GM12878 (cell line): ENCODE results near the gene LGI4.

ENCODE experiments used
- CHD2 ChIP-seq: IDR thresholded peaks from 2 replicates; pipeline ENCODE4 v1.6.1; 2011; ENCODE audit warnings: low read depth, low read length, improper control_type of control experiment, borderline replicate concordance
- NR2C2 ChIP-seq: IDR thresholded peaks from 2 replicates; pipeline ENCODE4 v1.6.1; 2011; ENCODE audit warnings: borderline replicate concordance, low read depth; ENCODE audit not compliant: control insufficient read depth, insufficient read length
- NR2F1 ChIP-seq: fragments of 450-650 bp; conservative IDR thresholded peaks from 2 replicates; pipeline ENCODE4 v1.6.1; 2017; ENCODE audit warnings: mild to moderate bottlenecking
- NRF1 ChIP-seq: conservative IDR thresholded peaks from 2 replicates; pipeline ENCODE4 v1.6.1; 2011; ENCODE audit warnings: mild to moderate bottlenecking, low read depth, low read length, improper control_type of control experiment
- POLR2A ChIP-seq: IDR thresholded peaks from 2 replicates; pipeline ENCODE4 v1.6.1; 2011; ENCODE audit warnings: low read depth, mild to moderate bottlenecking, low read length
- POLR2AphosphoS5 ChIP-seq: IDR thresholded peaks from 2 replicates; pipeline ENCODE4 v1.6.1; 2011; ENCODE audit warnings: mild to moderate bottlenecking, low read length, inconsistent platforms
- POU2F2 ChIP-seq: IDR thresholded peaks from 3 replicates; pipeline ENCODE4 v1.6.1; 2011; ENCODE audit warnings: low read depth, mild to moderate bottlenecking, low read length, borderline replicate concordance
- RCOR1 ChIP-seq: conservative IDR thresholded peaks from 2 replicates; pipeline ENCODE4 v1.6.1; 2012; ENCODE audit warnings: low read depth, low read length, improper control_type of control experiment
- RFX5 ChIP-seq: IDR thresholded peaks from 2 replicates; pipeline ENCODE4 v1.6.1; 2011; ENCODE audit warnings: low read depth, low read length, improper control_type of control experiment
- TCF3 ChIP-seq: IDR thresholded peaks from 2 replicates; pipeline ENCODE4 v1.6.1; 2012; ENCODE audit warnings: low read depth, mild to moderate bottlenecking, low read length, borderline replicate concordance; ENCODE audit not compliant: insufficient read depth
- TF ChIP-seq, protein P1 (sequence below), 3 experiments: IDR thresholded peaks in 2 of 3; conservative IDR thresholded peaks in 1 of 3; 2 replicates each; pipeline ENCODE4 v1.5.1; 2011; ENCODE audit warnings: low read depth in 3 of 3, low read length in 3 of 3, mild to moderate bottlenecking in 3 of 3, control low read depth in 2 of 3, moderate library complexity in 2 of 3, inconsistent platforms in 1 of 3, mixed read lengths in 1 of 3; ENCODE audit not compliant: control insufficient read depth in 2 of 3, insufficient read depth in 1 of 3; ENCODE audit errors: extremely low read depth in 1 of 3
- TF ChIP-seq, protein P2 (sequence below): fragments of 150-350 bp; IDR thresholded peaks from 2 replicates; pipeline ENCODE4 v1.6.1; 2016; ENCODE audit warnings: low read depth, low read length

DNA sequence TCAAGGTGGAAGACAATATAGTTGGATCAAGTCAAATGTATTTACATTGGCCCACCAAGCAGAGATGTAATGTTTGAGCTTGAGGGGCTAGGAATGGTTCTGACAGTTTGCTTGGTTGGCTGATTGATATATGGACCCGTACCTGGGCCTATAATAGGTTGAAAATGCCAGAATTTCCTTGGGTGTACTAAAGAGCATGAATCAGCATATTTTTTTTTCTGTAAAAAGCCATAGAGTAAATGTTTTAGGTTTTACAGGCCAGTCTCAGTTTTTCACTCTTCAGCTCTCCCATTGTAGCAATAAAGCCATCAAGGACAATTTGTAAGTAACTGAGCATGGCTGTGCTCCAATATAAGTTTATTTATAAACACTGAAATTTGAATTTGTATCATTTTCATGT is 46.5 kb upstream of the LGI4 start:
- TF ChIP-seq, protein P1, sequence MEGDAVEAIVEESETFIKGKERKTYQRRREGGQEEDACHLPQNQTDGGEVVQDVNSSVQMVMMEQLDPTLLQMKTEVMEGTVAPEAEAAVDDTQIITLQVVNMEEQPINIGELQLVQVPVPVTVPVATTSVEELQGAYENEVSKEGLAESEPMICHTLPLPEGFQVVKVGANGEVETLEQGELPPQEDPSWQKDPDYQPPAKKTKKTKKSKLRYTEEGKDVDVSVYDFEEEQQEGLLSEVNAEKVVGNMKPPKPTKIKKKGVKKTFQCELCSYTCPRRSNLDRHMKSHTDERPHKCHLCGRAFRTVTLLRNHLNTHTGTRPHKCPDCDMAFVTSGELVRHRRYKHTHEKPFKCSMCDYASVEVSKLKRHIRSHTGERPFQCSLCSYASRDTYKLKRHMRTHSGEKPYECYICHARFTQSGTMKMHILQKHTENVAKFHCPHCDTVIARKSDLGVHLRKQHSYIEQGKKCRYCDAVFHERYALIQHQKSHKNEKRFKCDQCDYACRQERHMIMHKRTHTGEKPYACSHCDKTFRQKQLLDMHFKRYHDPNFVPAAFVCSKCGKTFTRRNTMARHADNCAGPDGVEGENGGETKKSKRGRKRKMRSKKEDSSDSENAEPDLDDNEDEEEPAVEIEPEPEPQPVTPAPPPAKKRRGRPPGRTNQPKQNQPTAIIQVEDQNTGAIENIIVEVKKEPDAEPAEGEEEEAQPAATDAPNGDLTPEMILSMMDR (IDR thresholded peaks at IDR 0.05 in 2 of 3, conservative IDR thresholded peaks at IDR 0.05 in 1 of 3; ENCODE audit: control insufficient read depth in 2 of 3, extremely low read depth in 1 of 3, insufficient read depth in 1 of 3, low read depth in 3 of 3, low read length in 3 of 3): no peak
- TF ChIP-seq POLR2AphosphoS5 (no peak), POLR2A (no peak), NR2C2 (no peak), CHD2 (no peak), RFX5 (no peak), NR2F1 (no peak), NRF1 (no peak), TCF3 (no peak), RCOR1 (no peak), POU2F2 (no peak)
- TF ChIP-seq, protein P2, sequence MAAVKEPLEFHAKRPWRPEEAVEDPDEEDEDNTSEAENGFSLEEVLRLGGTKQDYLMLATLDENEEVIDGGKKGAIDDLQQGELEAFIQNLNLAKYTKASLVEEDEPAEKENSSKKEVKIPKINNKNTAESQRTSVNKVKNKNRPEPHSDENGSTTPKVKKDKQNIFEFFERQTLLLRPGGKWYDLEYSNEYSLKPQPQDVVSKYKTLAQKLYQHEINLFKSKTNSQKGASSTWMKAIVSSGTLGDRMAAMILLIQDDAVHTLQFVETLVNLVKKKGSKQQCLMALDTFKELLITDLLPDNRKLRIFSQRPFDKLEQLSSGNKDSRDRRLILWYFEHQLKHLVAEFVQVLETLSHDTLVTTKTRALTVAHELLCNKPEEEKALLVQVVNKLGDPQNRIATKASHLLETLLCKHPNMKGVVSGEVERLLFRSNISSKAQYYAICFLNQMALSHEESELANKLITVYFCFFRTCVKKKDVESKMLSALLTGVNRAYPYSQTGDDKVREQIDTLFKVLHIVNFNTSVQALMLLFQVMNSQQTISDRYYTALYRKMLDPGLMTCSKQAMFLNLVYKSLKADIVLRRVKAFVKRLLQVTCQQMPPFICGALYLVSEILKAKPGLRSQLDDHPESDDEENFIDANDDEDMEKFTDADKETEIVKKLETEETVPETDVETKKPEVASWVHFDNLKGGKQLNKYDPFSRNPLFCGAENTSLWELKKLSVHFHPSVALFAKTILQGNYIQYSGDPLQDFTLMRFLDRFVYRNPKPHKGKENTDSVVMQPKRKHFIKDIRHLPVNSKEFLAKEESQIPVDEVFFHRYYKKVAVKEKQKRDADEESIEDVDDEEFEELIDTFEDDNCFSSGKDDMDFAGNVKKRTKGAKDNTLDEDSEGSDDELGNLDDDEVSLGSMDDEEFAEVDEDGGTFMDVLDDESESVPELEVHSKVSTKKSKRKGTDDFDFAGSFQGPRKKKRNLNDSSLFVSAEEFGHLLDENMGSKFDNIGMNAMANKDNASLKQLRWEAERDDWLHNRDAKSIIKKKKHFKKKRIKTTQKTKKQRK: no peak
